HTR-8/SVneo (cell line): Measurements from ENCODE around the gene TFAP2E.

Source experiments
- DNase-seq: peaks from one replicate; pipeline ENCODE4 v3.0.0; 2011; ENCODE audit warnings: low spot score, mixed read lengths; ENCODE audit not compliant: insufficient read length
- FAIRE-seq: peaks from 2 replicates; lab custom pipeline; 2011; peaks lifted over from hg19 to GRCh38; lab: Jason Lieb, UNC

Gene TFAP2E

GRCh38 chr1:35637401-35637809 is 64.3 kb downstream of the TFAP2E start:
- FAIRE-seq (no peak), DNase-seq (no peak)

GRCh38 chr1:35640380-35641232 is 67.5 kb downstream of the TFAP2E start:
- DNase-seq: no peak
- FAIRE-seq: no peak

GRCh38 chr1:35641233-35641866 is 68.2 kb downstream of the TFAP2E start, which contains the start of gene PSMB2:
PSMB2 (minus strand) TSS chr1:35641526; CDS start chr1:35641432, 94 bp downstream.
- peak; percentile 89 for DNase-seq
- FAIRE-seq: peak; percentile 65

DNA sequence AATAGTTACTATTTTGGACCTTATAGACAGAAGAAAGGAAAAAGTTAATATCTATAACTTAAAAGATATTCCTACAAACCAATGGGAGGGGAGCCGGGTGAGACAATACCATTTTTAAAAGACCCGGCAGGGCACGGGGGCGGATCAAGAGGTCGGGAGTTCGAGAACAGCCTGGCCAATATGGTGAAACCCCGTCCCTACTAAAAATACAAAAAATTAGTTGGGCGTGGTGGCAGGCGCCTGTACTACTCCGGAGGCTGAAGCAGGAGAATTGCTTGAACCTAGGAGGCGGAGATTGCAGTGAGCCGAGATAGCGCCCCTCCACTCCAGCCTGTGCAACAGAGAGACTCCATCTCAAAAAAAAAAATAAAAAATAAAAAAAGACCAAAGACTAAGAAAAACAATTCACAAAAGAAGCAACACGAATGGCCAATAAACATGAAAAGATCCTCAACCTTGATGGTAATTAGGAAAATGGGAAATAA is 69.4 kb downstream of the TFAP2E start:
- DNase-seq: no peak
- FAIRE-seq: no peak

- DNase-seq: no peak
- FAIRE-seq: no peak
These were observed 71.1 kb downstream of the TFAP2E start for GRCh38 chr1:35644204-35644603.
